ENCODE measurements around the gene PRSS1. TPM values are rescaled to one million over a fixed set of nuclear protein-coding genes. Genes with fewer than 3 reads are reported as not detected.
"Not testable (repeated sequence)": the region's sequence is repeated elsewhere in the genome, so short reads cannot be mapped to it uniquely, and the experiment has no call there.

PRSS1 gene
- total and polyA plus RNA-seq, 9 donors: not detected

DNA sequence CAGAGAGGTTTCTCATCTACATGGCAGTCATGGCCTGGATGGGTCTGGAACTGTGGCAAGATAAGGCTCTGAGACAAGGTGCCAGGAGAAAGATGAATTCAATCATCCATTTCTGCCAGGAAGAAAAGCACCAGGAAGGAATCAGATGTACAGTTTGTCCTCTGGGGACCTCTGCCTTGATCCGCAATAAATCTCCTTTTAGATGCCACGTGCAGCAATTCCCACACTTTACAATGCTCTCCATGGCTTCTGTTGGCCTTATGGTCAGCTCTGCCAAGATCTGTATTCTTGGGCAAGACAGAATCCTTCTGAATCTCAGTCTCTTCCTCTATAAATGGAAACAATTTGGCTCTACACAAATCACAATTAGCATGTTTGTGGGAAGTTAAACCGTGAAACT is 9.0 kb downstream of the PRSS1 start:
- H3K9me3 ChIP-seq (replicated peaks; ENCODE audit: control insufficient read depth, low read depth, low read length): not testable (repeated sequence)

DNA sequence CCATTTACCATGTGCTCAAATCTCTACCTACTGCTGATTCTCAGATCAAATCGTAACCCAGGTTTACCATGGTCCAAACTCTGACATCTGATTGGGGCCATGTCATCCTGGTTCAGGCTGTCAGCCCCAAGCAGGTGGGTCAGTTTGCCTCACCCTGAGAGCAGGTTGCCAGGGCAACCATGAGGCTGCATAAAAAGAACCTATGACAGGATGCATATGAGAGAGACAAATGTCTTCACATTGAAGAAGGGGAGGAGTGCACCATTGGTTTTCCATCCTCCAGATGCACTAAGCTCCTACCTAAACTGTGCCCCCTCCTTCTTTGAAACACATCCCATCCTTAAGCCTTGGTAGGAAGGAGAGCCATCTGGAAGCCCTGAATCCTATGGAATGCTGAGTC is 10.2 kb downstream of the PRSS1 start:
- no peak overlapping the region for H3K27ac ChIP-seq (ENCODE audit: low read length)
- H3K4me3 ChIP-seq (ENCODE audit: low read length): no peak overlapping the region
- WGBS (ENCODE audit: insufficient coverage): 92% methylated on average over 1 of the region's 1 CpG
- H3K27me3 ChIP-seq (ENCODE audit: control insufficient read depth, insufficient read depth, low read length): no peaks in the 10 kb centered on the region
- DNase-seq: no peak
- no peaks in the 10 kb centered on the region for H3K4me1 ChIP-seq (ENCODE audit: control insufficient read depth, insufficient read depth, low read length)
- no peaks in the 10 kb centered on the region for H3K36me3 ChIP-seq (ENCODE audit: control insufficient read depth, insufficient read depth, low read length)
- no peaks in the 10 kb centered on the region for H3K9me3 ChIP-seq (replicated peaks; ENCODE audit: control insufficient read depth, low read depth, low read length)

More for the DNA sequence above, 9.0 kb downstream of the PRSS1 start:
- WGBS (ENCODE audit: insufficient coverage): no CpG with 5 or more reads among the region's 3 CpGs
- not testable (repeated sequence) for H3K36me3 ChIP-seq (ENCODE audit: control insufficient read depth, insufficient read depth, low read length); H3K4me1 ChIP-seq (ENCODE audit: control insufficient read depth, insufficient read depth, low read length); H3K27me3 ChIP-seq (ENCODE audit: control insufficient read depth, insufficient read depth, low read length); H3K4me3 ChIP-seq (ENCODE audit: low read length); DNase-seq; H3K27ac ChIP-seq (ENCODE audit: low read length)

DNA sequence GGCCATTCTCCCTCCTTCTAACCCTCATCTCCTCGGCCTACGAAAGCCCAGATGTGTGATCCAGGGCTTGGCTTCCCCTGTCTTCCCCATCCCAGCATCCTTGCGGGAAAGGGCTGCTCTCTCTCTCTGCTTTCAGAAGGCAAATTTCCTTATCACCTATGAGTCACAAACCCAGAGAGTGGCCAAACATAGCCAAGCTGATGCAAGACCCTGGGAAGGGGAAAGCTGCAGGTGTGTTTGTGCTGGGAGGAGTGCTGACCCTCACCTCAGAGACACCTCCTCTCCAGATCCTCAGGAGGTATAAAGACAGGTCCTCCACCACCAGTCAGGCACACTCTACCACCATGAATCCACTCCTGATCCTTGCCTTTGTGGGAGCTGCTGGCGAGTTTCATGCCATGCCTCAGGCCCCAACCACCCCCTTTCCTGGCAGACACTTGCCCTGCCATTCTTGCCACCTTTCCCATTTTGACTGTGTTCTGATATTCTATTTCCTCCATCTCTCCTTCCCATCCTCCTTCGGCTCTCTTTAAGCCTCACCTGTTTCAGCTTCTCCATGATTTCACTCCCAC is 10.9 kb downstream of the PRSS1 start:
- WGBS (ENCODE audit: insufficient coverage): 89% methylated on average over 4 of the region's 5 CpGs
- Histone ChIP-seq H3K36me3 (ENCODE audit: control insufficient read depth, insufficient read depth, low read length) (no peaks in the 10 kb centered on the region), H3K27ac (ENCODE audit: low read length) (no peak overlapping the region), H3K27me3 (ENCODE audit: control insufficient read depth, insufficient read depth, low read length) (no peaks in the 10 kb centered on the region), H3K4me1 (ENCODE audit: control insufficient read depth, insufficient read depth, low read length) (no peaks in the 10 kb centered on the region), H3K9me3 (replicated peaks; ENCODE audit: control insufficient read depth, low read depth, low read length) (no peaks in the 10 kb centered on the region), H3K4me3 (ENCODE audit: low read length) (no peak overlapping the region)
- DNase-seq: no peak

DNA sequence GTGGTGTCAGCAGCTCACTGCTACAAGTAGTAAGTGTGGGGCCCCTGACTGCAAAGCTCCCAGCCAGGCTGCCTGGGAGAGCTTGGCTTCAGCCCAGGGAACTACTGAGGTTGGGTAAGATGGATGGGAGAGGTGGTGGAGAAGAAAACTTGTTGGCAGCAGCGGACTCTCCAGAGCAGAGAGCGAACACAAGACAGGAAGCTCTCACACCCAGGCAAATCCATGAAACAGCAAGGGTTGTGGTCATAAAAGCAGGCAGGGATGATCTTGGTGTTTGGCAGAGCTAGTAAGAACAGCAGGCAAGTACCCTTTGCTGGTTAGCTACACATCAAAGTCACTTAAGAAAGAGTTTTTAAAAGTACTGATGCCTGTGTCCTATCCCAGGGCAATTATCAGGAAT is 12.3 kb downstream of the PRSS1 start:
- H3K27ac ChIP-seq (ENCODE audit: low read length); H3K27me3 ChIP-seq (ENCODE audit: control insufficient read depth, insufficient read depth, low read length); H3K4me1 ChIP-seq (ENCODE audit: control insufficient read depth, insufficient read depth, low read length); DNase-seq; H3K9me3 ChIP-seq (replicated peaks; ENCODE audit: control insufficient read depth, low read depth, low read length); H3K36me3 ChIP-seq (ENCODE audit: control insufficient read depth, insufficient read depth, low read length); H3K4me3 ChIP-seq (ENCODE audit: low read length): not testable (repeated sequence)
- no CpG with 5 or more reads among the region's 2 CpGs for WGBS (ENCODE audit: insufficient coverage)

DNA sequence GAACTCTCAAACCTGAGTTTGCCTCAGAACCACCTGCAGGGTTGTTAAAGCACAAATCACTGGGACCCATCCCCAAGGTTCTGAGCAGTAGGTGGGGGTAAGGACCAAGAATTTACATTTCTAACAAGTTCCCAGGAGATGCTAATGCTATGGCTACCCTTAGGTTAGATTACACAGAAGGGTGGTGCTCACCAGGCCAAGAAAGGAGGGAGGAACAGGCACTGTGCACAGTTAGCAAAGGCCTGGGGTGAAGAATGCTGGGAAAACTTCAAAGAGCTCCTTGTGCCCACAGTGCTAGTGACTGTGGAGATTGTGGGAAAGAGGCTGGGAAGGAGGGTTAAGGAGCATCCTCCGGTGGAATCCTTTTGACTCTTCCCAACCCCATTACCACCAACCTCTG is 12.8 kb downstream of the PRSS1 start:
- Histone ChIP-seq H3K36me3 (ENCODE audit: control insufficient read depth, insufficient read depth, low read length) (no peaks in the 10 kb centered on the region), H3K4me3 (ENCODE audit: low read length) (no peak overlapping the region), H3K9me3 (replicated peaks; ENCODE audit: control insufficient read depth, low read depth, low read length) (no peaks in the 10 kb centered on the region), H3K27me3 (ENCODE audit: control insufficient read depth, insufficient read depth, low read length) (no peaks in the 10 kb centered on the region), H3K27ac (ENCODE audit: low read length) (no peak overlapping the region), H3K4me1 (ENCODE audit: control insufficient read depth, insufficient read depth, low read length) (no peaks in the 10 kb centered on the region)
- no peak for DNase-seq
- no CpG with 5 or more reads among the region's 1 CpG for WGBS (ENCODE audit: insufficient coverage)

DNA sequence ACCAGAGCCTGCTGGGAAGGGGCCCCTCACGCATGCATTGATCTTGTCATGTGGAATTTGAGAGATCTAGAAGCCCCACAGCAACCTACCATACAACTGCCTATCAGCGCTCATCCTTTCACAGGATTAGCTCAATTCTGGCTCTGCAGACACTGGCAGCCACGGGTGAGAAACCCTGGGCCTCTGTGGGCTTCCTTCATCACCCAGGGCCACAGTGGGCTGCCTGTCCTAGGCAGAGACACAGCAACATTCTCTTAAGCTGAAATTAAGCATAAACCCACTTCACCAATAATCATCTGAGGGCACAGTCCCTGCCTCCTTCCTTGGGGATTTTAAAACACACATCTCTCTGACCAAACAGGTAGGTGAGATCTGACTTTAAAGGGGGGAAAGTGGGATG is 18.2 kb downstream of the PRSS1 start:
- 55% methylated on average over 2 of the region's 3 CpGs for whole genome bisulfite sequencing (ENCODE audit: insufficient coverage)
- H3K4me1 ChIP-seq (ENCODE audit: control insufficient read depth, insufficient read depth, low read length): no peaks in the 10 kb centered on the region
- H3K27ac ChIP-seq (ENCODE audit: low read length): no peak overlapping the region
- no peaks in the 10 kb centered on the region for H3K9me3 ChIP-seq (replicated peaks; ENCODE audit: control insufficient read depth, low read depth, low read length)
- no peaks in the 10 kb centered on the region for H3K36me3 ChIP-seq (ENCODE audit: control insufficient read depth, insufficient read depth, low read length)
- no peak overlapping the region for H3K4me3 ChIP-seq (ENCODE audit: low read length)
- DNase-seq: no peak
- no peaks in the 10 kb centered on the region for H3K27me3 ChIP-seq (ENCODE audit: control insufficient read depth, insufficient read depth, low read length)

DNA sequence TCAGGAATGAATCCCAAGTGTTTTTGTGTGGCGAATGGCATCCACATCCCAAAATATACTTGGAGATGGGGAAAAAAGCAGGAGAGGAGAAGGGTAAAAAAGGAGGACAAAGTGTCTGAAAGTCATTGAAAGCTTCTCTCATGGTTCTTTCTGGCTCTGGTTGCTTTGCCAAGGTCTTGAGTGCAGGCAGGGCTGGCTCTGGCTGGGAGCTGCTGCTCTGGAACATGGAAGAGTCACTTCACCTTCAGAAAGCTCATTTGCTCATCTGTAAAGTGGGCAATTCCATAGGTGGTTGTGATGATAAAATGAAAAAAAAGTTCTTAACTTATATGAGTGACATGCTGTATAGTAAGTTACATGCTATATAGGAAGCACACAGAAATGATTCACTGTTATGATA is 18.6 kb downstream of the PRSS1 start:
- 57% methylated on average over 1 of the region's 1 CpG for WGBS (ENCODE audit: insufficient coverage)
- H3K4me3 ChIP-seq (ENCODE audit: low read length): no peak overlapping the region
- no peaks in the 10 kb centered on the region for H3K36me3 ChIP-seq (ENCODE audit: control insufficient read depth, insufficient read depth, low read length)
- H3K27ac ChIP-seq (ENCODE audit: low read length): no peak overlapping the region
- H3K27me3 ChIP-seq (ENCODE audit: control insufficient read depth, insufficient read depth, low read length): no peaks in the 10 kb centered on the region
- DNase-seq: no peak
- H3K9me3 ChIP-seq (replicated peaks; ENCODE audit: control insufficient read depth, low read depth, low read length): no peaks in the 10 kb centered on the region
- H3K4me1 ChIP-seq (ENCODE audit: control insufficient read depth, insufficient read depth, low read length): no peaks in the 10 kb centered on the region

DNA sequence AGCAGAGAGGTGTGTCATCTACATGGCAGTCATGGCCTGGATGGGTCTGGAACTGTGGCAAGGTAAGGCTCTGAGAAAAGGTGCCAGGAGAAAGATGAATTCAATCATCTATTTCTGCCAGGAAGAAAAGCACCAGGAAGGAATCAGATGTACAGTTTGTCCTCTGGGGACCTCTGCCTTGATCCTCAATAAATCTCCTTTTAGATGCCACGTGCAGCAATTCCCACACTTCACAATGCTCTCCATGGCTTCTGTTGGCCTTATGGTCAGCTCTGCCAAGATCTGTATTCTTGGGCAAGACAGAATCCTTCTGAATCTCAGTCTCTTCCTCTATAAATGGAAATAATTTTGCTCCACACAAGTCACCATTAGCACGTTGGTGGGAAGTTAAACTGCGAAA is 19.6 kb downstream of the PRSS1 start:
- WGBS (ENCODE audit: insufficient coverage): 63% methylated on average over 3 of the region's 3 CpGs
- H3K27ac ChIP-seq (ENCODE audit: low read length); H3K9me3 ChIP-seq (replicated peaks; ENCODE audit: control insufficient read depth, low read depth, low read length); H3K4me1 ChIP-seq (ENCODE audit: control insufficient read depth, insufficient read depth, low read length); DNase-seq; H3K36me3 ChIP-seq (ENCODE audit: control insufficient read depth, insufficient read depth, low read length); H3K4me3 ChIP-seq (ENCODE audit: low read length); H3K27me3 ChIP-seq (ENCODE audit: control insufficient read depth, insufficient read depth, low read length): not testable (repeated sequence)

DNA sequence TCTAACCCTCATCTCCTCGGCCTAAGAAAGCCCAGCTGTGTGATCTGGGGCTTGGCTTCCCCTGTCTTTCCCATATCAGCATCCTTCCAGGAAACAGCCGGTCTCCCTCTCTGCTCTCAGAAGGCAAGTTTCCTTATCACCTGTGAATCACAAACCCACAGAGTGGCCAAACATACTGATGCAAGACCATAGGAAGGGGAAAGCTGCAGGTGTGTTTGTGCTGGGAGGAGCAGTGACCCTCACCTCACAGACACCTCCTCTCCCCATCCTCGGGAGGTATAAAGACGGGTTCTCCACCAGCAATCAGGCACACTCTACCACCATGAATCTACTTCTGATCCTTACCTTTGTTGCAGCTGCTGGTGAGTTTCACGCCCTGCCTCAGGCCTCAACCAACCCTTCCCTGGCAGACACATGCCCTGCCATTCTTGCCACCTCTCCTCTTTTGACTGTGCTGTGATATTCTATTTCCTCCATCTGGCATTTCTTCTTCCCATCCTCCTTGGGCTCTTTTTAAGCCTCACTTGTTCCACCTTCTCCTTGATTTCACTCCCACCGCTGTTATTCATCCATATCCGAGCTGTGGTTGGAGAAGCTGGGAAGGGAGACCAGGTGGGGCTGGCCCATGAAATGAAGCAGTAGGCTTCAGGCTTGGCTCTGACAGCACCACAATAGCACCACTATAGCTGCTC is 21.5 kb downstream of the PRSS1 start, which contains the start of gene PRSS2:
Gene PRSS2 (plus strand): TSS at position 310 of the 692 bp plus-strand sequence. CDS start 13 bp downstream, at position 323.
- WGBS (ENCODE audit: insufficient coverage): 70% methylated on average over 4 of the region's 7 CpGs

DNA sequence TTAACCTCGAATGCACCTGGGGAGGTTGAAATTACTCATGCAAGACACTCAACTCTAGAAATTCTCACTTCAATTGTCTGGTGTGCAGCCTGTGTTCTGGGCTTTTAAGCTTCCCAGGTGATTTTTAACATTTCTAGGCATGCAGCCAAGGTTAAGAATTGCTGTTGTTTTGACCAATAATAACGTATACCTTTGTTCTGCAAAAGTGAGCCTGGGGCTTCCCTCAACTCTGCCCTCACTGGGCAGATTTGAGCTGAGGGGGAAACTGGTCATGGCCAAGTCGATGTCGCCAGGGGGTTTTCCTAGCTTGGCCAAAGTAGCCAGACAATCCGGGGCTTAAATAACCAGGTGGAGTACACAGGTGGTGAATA is 22.1 kb downstream of the PRSS1 start:
- 17% methylated on average over 1 of the region's 5 CpGs for WGBS (ENCODE audit: insufficient coverage)
- Histone ChIP-seq H3K27ac (ENCODE audit: low read length) (no peak overlapping the region), H3K27me3 (ENCODE audit: control insufficient read depth, insufficient read depth, low read length) (no peaks in the 10 kb centered on the region), H3K4me1 (ENCODE audit: control insufficient read depth, insufficient read depth, low read length) (no peaks in the 10 kb centered on the region), H3K36me3 (ENCODE audit: control insufficient read depth, insufficient read depth, low read length) (no peaks in the 10 kb centered on the region), H3K9me3 (replicated peaks; ENCODE audit: control insufficient read depth, low read depth, low read length) (no peaks in the 10 kb centered on the region), H3K4me3 (ENCODE audit: low read length) (no peak overlapping the region)
- no peak for DNase-seq

More for the DNA sequence above, 21.5 kb downstream of the PRSS1 start, which contains the start of gene PRSS2:
- Histone ChIP-seq H3K4me3 (ENCODE audit: low read length) (no peak within 1 kb of the TSS), H3K27ac (ENCODE audit: low read length) (no peak within 1 kb of the TSS), H3K9me3 (replicated peaks; ENCODE audit: control insufficient read depth, low read depth, low read length) (no peaks in the 10 kb centered on the region), H3K36me3 (ENCODE audit: control insufficient read depth, insufficient read depth, low read length) (no peaks in the 10 kb centered on the region), H3K4me1 (ENCODE audit: control insufficient read depth, insufficient read depth, low read length) (no peaks in the 10 kb centered on the region), H3K27me3 (ENCODE audit: control insufficient read depth, insufficient read depth, low read length) (no peaks in the 10 kb centered on the region)
- DNase-seq: no peak

Measured in muscle of leg (tissue), 11 donors.